HG03139 (cell line): ENCODE results near the gene GANAB.

ENCODE experiments used
- ATAC-seq: cut with Tn5 transposase; IDR thresholded peaks from one replicate; pipeline ENCODE4 v1.9.1; 2021; ENCODE audit not compliant: unreplicated experiment

The GANAB gene

GRCh38 chr11:62575156-62575555 lies 71.3 kb downstream of the GANAB start:
- ATAC-seq: no peak
